ENCODE results near the gene SEMA4D.

GRCh38 chr9:89470224-89470839 is 27.6 kb downstream of the SEMA4D start:
- TF ChIP-seq, protein P1, sequence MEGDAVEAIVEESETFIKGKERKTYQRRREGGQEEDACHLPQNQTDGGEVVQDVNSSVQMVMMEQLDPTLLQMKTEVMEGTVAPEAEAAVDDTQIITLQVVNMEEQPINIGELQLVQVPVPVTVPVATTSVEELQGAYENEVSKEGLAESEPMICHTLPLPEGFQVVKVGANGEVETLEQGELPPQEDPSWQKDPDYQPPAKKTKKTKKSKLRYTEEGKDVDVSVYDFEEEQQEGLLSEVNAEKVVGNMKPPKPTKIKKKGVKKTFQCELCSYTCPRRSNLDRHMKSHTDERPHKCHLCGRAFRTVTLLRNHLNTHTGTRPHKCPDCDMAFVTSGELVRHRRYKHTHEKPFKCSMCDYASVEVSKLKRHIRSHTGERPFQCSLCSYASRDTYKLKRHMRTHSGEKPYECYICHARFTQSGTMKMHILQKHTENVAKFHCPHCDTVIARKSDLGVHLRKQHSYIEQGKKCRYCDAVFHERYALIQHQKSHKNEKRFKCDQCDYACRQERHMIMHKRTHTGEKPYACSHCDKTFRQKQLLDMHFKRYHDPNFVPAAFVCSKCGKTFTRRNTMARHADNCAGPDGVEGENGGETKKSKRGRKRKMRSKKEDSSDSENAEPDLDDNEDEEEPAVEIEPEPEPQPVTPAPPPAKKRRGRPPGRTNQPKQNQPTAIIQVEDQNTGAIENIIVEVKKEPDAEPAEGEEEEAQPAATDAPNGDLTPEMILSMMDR (conservative IDR thresholded peaks at IDR 0.05): no peak
- TF ChIP-seq EZH2 (IDR thresholded peaks at IDR 0.05; ENCODE audit: low read depth): no peak

Data from PC-9 (cell line).